HG02623 (cell line): ENCODE measurements around the gene INO80.

Source experiments
- ATAC-seq: cut with Tn5 transposase; IDR thresholded peaks from one replicate; pipeline ENCODE4 v1.9.1; 2021; ENCODE audit warnings: moderate library complexity; ENCODE audit not compliant: unreplicated experiment

INO80 gene

DNA sequence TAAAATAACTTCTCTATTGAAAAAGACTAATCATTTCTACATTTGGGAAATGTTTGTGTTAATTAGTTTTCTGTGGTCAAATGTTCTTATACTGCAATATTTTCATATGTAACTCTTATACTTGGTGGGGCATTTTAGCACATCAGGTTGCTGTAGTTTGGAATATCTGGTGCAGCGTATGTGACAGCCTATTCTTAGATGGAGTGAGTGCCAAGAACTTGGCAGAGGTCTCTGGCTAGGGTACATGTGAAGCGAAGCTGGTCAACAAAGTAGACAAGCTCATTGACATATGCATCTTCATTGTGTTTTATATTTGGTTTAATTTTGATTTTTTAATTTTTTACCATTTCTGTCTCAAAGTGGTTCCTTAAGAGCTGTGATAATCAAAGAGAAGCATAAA is 109.6 kb downstream of the INO80 start:
- ATAC-seq, result no peak

DNA sequence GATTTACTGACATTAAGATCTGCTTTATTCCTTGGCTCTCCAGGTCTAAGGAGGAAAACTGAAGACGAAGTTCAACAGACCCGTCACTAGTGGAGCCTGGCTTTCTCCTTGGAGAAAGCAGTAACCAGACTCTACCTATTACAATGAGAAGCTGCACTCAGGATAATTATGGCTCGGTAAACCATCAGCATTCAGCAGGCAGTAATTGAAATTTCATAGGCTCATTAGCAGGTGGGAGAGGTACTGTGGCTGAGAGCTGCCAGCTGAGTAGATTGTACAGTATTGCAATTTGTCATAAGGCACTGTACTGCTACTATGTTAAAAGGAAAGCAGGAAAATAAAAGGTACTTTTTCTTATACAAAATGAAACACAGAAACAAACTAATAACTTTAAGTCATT is 111.6 kb downstream of the INO80 start:
- ATAC-seq, result no peak

DNA sequence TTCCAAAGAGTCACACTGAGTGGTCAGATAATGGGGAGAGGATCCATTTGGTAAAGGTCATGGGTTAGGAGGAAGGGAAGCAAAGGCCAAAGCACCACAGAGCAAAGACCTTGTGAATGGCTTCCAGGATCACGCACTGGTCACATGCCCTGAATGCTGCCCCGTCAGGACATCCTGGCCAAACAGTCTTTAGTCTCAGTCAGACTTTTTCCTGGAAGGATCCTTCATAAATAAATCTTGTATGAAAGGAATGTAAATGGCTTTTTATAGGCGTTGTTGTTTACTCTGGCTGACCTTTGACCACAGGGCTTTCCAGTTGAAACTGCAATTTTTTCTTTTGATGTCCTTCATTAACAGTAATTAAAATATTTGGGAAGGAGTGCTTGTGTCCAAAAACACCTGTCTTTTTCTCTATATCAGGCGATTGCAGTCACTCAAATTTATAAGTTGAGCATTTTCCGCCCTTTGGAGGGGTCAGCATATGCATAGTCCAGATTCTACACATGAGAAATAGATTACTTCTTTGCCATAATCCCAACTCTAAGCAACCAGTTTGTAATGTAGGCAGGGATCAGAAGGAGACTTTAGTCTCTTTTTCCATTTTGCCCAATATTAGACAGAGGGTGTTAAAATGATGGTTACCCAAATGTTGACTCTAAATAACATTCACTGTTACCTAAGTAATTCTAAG is 114.4 kb downstream of the INO80 start:
- ATAC-seq, result no peak

DNA sequence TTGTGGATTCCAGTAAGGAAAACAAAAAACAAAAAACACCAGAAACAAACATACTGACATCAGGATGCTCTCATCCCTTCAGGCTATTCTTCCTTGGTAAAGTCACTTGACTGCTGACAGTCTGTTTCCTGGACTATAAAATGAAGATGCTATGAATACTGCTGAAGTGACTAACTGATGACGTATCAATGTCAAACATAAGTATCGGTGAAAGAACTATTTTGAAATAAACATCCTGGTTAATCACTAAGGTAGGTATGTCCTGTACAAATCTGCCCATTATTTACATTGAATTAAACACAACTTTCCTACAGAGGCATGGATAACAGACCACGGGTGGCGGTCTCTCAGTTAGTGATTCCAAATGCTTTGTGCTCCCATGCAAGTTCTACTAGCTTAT is 116.9 kb downstream of the INO80 start:
- no peak for ATAC-seq

DNA sequence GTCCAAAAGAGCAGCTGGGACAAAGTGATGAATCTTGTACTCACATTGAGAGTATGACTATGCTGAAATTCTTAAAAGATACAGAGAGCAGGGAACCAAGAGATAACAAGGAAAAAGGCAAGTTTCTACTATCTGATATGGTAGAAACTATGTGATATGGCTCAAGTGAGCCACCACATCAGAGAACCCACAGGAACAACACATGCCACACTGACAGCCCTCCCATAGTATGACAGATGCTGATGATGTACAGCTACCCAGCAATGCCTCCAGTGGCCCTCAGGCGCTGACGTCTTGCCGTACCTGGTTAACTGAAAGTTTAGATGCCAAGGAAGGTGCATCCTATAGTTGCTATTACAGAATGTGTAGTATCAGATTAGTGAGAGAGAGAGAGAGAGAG is 120.4 kb downstream of the INO80 start:
- ATAC-seq, result no peak

DNA sequence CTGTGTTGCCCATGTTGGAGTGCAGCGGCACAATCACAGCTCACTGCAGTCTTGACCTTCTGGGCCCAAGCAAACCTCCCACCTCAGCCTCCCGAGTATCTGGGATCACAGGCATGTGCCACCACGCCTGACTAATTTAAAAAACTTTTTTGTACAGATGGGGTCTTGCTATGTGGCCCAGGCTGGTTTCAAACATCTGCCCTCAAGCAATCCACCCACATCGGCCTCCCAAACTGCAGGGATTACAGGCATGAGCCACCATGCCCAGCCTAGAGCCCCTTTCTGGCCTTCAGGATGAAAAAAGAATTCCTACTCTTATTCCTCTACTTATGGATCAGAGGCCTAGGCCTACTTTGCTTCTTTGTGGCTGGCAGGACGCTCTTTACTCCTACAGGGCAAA is 123.3 kb downstream of the INO80 start:
- no peak for ATAC-seq

DNA sequence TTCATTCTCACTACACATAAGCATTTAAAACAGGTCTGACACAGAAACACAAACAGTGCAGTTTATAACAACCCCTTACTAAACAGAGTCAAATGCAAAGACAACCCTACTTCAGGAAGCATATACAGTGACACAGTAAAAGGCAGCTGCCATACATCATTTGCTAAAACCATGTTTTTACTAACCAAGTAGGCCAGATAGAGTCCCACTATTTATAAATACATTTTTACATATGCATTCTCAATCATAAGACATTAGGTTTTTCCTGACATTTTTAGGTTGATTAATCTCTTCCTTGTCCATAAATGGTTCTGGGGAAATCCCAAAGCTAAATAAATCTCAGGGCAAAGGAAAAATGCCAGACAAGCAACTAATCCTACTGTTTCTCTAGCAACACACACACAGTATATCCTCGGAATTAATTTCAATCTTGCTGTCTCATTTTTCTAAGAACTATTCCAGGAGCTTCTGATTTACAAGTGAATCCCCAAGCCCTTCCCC is 123.8 kb downstream of the INO80 start:
- no peak for ATAC-seq

DNA sequence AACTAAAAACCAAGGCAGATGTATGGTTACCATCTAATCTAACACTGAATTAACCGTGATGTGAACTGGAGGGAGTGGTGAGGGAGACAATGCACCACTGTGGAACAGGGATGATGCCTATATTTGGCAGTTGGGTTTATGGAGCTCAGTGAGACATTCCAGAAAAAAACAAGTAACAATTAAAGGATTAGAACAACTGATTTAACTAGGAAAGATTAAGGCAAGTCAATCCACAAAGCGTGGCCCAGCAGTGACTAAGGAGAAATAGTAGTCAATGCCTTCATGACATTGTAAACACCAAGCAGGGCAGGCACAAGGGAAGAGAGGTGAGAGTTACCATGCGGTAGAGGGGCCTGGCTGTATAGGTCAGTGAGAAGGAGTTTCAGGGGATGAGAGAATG is 124.7 kb downstream of the INO80 start:
- no peak for ATAC-seq

DNA sequence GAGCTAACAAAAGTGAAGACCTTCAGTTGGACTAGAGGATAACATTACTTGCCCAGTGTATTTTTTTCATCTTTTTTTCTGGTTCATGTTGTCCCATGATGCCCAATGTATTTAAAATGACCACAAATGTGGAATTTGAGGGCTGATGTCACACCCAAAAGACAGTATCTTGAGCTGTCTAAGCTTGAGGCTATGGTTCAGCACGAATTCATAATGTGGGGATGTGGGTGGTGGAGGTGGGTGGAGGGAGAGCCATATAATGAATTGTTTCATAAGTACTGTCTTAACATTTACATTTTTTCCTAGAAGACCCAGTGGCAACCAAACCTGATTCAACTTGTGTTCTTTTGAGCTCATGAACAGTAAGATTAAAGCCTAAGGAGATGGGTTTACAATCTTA is 125.3 kb downstream of the INO80 start:
- ATAC-seq, result no peak

DNA sequence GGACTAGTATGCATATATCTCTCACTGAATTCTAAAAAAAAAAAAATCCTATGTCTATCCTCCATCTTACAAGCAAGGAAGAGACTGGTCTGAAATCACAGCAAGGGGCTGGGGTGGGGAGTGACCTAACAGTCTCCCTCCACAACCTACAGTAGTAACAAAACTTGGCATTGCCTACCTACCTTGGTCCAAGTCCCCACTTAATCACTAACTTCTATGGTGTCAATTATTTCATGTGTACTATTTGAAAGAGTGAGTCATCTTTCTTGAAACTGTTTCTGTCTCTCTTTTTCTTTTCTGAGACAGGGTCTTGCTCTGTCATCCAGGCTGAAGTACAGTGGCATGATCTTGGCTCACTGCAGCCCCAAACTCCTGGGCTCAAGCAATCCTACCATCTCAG is 126.0 kb downstream of the INO80 start:
- ATAC-seq, result no peak

DNA sequence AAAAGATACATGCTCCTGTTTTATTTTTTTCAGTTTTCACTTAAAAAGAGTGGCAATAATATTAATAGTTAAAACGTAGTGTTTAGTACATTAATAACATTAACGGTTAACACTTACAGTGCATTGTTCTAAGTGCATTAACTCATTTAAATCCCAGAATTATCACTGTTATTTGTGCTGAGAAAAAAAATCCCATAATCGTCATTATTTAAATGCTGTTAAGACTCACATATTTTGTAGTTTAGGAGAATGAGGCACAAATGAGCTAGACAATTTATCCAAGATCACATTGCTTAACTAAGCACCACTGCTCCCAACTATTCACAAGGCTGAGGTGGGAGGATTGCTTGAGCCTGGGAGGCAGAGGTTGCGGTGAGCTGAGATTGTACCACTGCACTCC is 127.9 kb downstream of the INO80 start:
- ATAC-seq, result no peak

DNA sequence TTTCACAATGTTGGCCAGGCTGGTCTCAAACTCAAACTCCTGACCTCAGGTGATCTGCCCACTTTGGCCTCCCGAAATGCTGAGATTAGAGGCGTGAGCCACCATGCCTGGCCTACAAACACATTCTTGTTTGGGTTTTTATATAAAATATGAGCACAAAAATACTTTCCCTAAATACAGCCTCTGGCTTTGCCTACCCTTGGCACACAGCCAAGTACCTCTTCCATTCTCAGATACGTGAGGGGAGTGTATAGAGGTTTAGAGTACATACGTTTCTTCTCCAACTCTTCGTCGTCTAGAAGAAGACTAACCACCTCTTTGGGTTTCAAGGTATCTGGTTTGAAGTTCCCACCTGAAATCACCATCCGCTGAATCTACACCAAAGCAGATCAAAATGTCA is 129.3 kb downstream of the INO80 start:
- no peak for ATAC-seq

DNA sequence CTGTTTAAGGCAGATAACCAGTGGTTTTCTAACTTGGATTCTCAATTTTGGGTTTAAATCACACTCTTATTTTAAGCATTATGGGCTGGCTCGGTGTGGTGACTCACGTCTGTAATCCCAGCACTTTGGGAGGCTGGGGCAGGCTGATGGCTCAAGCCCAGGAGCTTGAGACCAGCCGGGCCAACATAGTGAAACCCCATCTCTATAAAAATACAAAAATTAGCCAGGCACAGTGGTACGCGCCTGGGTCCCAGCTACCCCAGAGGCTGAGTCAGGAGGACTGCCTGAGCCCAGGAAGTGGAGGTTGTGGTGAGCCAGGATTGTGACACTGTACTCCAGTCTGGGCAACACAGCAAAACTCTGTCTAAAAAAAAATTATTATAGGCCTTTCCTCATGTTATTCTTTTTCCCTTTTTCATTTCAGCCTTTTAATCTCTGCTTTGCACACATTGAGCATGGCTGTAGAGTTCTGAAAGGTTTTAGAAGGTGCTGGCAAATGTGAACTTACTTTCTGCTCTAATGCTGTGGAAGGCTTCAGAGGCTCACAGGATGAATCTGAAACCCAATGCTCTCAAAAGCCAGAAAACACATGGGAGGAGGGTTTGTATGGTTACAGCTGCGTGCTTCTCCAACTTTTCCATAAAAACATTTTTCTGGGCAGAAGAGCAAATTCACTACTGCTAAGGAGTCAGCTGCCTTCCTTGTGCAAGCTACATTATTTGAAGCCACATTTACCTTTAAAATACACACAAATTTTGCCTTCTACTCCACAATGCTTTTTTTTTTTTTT is 130.3 kb downstream of the INO80 start:
- ATAC-seq, result no peak

DNA sequence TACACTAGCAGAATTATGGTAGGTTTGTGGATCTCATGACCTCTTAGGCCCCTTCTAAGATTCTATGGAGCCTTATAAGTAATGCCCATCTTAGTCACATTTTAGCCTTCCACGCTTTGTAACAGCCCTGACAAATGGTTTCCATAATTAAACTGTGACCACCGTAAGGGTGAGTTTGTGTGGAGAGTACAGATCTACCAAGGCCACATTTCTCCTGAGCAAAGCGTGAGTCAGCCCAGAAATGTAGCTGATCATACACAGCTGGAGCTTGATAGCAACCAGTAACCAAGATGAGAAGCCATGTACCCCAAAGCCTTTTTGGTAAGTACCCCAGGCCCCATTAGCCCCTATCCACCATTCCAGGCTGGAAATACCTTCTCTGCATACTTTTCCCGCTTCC is 131.1 kb downstream of the INO80 start:
- no peak for ATAC-seq

DNA sequence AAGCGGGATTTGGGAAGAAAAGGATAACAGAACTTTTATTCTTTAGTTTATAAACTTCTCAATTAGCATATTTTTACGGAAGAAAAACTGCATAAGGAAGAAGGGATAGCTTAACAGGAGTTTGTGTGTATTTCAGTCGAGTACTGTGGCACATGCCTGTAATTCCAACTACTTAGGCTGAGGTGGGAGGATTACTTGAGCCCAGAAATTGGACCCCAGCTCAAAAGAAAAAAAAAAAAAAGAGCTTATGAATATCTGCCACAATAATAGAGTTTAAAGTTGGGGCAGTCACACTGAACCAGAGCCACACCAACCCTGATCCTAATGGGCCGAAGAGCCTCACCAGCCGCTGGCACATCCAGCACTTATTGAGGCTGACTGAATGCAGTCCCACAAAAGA is 131.7 kb downstream of the INO80 start:
- ATAC-seq, result no peak

DNA sequence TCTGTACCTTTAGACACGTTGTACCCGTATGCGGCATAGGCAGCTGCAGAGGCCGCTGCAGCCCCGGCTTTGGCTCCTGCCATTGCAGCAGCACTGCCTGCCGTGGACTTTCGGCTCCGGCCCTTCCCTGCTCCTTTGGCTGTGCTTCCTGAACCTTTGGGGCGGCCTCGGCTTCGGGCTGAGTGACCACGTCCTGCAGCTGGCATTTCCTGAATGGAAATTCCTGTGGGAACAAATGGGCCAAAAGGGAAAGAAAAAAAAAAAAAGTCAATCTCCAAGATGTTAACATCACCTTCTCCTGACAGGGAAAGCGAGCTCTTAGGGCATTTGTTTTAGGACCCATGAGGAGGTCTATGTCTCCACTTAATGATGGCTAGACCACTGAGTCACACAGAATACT is 133.2 kb downstream of the INO80 start:
- ATAC-seq, result no peak

DNA sequence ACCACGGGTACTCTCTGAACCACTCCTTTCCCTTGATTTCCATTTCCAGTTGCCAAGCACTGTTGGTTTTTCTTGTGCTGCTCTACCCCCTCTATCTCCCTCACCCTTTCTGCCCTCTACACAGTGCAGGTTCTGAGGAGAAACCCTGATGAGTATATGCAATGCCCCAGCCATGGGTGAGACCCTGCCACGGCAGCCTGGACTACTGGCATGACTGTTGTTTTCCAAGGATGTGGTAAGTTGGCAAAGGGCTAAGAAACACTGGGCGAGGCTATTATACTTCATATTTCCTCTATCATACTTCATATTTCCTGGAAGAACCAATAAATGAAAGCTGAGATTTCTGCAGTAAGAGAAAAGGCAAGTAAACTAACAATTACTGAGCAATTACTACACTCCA is 134.9 kb downstream of the INO80 start:
- ATAC-seq, result no peak

DNA sequence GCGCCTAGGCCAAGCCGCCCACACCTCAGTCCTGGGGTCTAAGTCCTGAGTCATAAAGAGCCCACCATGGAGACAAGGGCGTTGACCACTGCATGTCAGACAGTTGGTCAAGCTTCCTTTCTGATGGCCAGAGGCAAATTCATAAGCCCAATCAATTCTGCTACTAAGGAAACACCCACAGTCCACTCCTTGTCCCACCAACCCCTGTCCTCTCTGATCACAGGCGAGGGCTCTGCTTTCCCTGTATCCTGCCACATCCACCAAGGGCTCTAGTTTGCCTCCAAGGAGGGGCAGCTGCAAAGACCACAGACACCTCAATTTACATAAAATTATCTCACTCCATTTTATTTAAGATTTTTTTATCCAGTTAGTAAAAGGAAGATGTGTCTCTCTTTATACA is 137.5 kb downstream of the INO80 start:
- ATAC-seq, result no peak

DNA sequence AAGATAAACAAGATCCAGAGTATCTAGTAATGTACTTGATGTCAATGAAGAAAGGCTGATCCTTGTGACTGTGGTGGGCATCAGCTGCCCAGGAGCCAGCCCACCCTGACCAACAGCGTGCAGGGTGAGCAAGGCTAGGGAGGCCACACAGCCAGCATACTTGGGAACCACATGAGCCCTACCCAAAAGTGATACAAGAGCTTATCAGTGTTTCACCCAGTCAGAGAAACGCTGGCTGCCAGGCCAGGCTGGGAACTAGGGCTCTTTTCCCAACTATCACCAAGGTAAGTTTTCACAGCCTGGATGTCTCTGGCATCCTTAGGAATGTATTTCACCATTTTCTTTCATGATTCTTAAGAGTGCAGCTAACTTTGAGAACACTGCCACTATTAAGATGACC is 137.9 kb downstream of the INO80 start:
- no peak for ATAC-seq

DNA sequence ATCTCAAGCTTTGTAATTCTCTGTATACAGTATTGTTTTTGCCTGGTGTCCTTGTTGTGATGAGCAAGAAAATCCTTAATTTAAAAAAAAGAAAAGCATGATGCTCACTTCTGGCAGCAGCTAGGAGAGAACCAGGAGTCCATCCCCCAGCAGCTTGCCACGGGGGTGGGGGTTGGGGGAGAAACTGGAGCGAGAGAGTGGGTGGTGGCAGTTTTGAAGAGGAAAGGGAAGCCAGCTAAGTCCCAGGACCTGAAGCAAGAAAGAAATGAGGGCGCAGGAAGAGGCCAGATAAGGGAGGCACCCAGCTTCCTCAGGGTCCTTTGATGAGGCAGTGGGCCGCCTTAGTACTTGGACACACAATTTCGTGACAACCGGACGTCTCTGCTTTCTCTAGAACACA is 139.3 kb downstream of the INO80 start:
- no peak for ATAC-seq

DNA sequence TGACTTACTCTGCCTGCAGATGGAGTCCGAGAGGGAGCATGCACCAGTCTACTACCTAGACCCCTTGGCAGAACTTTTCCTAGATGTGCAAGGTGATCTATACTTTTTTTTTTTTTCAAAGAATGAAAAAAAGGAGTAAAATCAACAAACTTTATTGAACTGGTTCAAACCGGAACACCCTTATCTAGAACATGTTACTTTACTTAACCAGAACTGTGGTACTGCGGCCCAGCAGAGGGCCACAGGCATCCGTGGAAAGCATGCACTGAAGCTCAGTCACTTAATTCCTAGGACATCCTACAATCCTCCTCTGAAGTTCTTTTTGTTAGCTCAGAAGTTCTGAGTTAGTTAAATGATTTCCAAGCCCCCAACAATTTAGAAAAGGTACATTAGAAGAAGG is 141.2 kb downstream of the INO80 start:
- no peak for ATAC-seq

DNA sequence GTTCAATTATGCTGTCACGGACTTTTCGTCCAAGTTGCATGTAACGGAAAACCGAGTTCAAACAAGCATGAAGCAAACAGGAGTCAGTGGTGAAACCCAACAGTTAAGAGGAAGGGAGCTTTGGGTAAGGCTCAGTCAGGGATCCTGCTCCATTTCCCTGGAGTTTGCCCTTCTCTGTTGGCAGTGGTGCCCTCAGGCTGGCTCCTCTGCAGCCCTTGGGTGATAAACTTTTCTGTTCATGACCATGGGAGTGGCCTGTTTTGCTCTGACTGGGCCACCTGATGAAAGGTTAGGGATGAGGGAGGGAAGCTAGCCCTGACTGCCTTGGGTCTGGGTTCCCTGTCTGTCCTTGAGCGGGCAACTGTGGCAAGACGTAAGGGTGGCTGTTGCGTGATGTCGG is 146.7 kb downstream of the INO80 start:
- no peak for ATAC-seq
